Heart left ventricle (tissue), 13 donors: ENCODE results near the gene DOCK8.

Experiments
- CTCF ChIP-seq, 12 donors: fragments of 200-600 bp; sonication (generic) in 4 of 12; IDR thresholded peaks; one replicate each; pipeline versions ENCODE4 v1.5.0 to v1.8.0; 2018 to 2022; ENCODE audit warnings: antibody characterized with exemption in 12 of 12, mild to moderate bottlenecking in 5 of 12
- POLR2A ChIP-seq, 2 donors: fragments of 450-650 bp; IDR thresholded peaks; one replicate each; pipeline ENCODE4 v1.6.1; 2017; ENCODE audit warnings: antibody characterized with exemption in 2 of 2, mild to moderate bottlenecking in 2 of 2, moderate library complexity in 2 of 2
- donor health status: ischemic (EF 13 %, LVEDD 7.1; RV severe dilation, severe dysfunction).
- donor health status: DM: no; HTN: yes; CAD: no.
- donor health status: DM: no; HTN: no; CAD: no.
- donor health status: ischemic (EF 25% LVEDD 6.9; RV normal size, moderate dysfunction).
- donor health status: ischemic (EF 25% LVEDD 5.7; RV mildly dilated, moderate dysfunction).
- donor health status: ischemic (EF 35%, LVEDD 5.7; RV mildly dilated, moderate dysfunction).
- donor health status: nonischemic (EF 11% LVEDD 7.7; RV severe dilation, severe dysfunction).
- donor health status: DM: yes; HTN: yes; CAD: no.
- donor health status: PGD.
- donor health status: ischemic (EF 29% LVEDD 5.4; RV normal size, mild dysfunction).
- donor health status: nonischemic (EF 23%, LVEDD 6.1; RV moderate dilation, normal function).

DNA sequence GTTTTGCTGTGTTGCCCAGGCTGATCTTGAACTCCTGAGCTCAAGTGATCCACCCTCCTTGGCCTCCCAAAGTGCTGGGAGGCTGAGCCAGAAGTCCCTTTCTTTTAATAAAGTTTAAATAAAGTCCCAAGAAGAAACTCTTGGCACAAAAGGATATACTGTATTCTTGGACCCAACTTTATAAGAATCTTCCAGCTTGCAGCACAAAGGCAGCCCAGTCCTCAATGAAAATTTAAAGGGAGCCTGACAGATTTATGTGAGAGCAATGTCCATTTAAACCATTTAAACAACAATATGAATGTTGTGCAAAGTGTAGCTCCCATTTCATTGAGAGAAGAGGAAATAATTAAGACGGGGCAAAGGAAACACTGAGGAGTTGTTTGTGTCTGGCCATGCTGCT is 217.0 kb downstream of the DOCK8 start:
- TF ChIP-seq POLR2A (IDR thresholded peaks at IDR 0.05) (no peak), CTCF (IDR thresholded peaks at IDR 0.05) (no peak)
